K562 (cell line): ENCODE measurements around the gene KIF14. TPM values are rescaled to one million over a fixed set of nuclear protein-coding genes. Genes with fewer than 3 reads are reported as not detected.

Source experiments
- AFF1 ChIP-seq, 2 experiments: fragments of 450-650 bp; IDR thresholded peaks; 2 replicates each; pipeline ENCODE4 v1.6.1; 2018; ENCODE audit warnings: mild to moderate bottlenecking in 2 of 2, low read depth in 1 of 2; ENCODE audit not compliant: partially characterized antibody in 2 of 2
- CCNT2 ChIP-seq: IDR thresholded peaks from 2 replicates; pipeline ENCODE4 v1.6.1; 2011; ENCODE audit warnings: borderline replicate concordance, low read depth, mild to moderate bottlenecking, moderate library complexity, mixed read lengths, low read length; ENCODE audit not compliant: insufficient read length; ENCODE audit errors: extremely low read depth
- E2F3 ChIP-seq: fragments of 250-450 bp; sonication (Bioruptor Pico); IDR thresholded peaks from 2 replicates; pipeline ENCODE4 v1.4.0; 2020; ENCODE audit warnings: mild to moderate bottlenecking
- E4F1 ChIP-seq: fragments of 250-450 bp; sonication (Bioruptor Pico); IDR thresholded peaks from 2 replicates; pipeline ENCODE4 v1.5.0; 2021; ENCODE audit warnings: mild to moderate bottlenecking, borderline replicate concordance
- GTF2B ChIP-seq: IDR thresholded peaks from 2 replicates; pipeline ENCODE4 v1.6.1; 2011; ENCODE audit not compliant: insufficient read length; ENCODE audit errors: extremely low read depth
- HNRNPL ChIP-seq: fragments of 200-400 bp; formaldehyde crosslinking; IDR thresholded peaks from 2 replicates; pipeline ENCODE4 v1.6.1; 2017; ENCODE audit warnings: low read depth, mild to moderate bottlenecking, low read length
- NCOA4 ChIP-seq: fragments of 450-650 bp; IDR thresholded peaks from 2 replicates; pipeline ENCODE4 v1.6.1; 2018; ENCODE audit warnings: mild to moderate bottlenecking; ENCODE audit not compliant: partially characterized antibody
- POLR3G ChIP-seq: IDR thresholded peaks from 2 replicates; pipeline ENCODE4 v1.6.1; 2011; ENCODE audit not compliant: insufficient read length, insufficient replicate concordance; ENCODE audit errors: extremely low read depth
- SIN3B ChIP-seq: fragments of 450-650 bp; IDR thresholded peaks from 2 replicates; pipeline ENCODE4 v1.6.1; 2017; ENCODE audit warnings: low read depth, mild to moderate bottlenecking, moderate library complexity
- SREBF1 ChIP-seq: fragments of 150-350 bp; IDR thresholded peaks from 2 replicates; pipeline ENCODE4 v1.6.1; 2014; ENCODE audit warnings: antibody characterized with exemption, low read depth, low read length, borderline replicate concordance
- STAT6 ChIP-seq: sonication (generic); formaldehyde crosslinking; IDR thresholded peaks from 2 replicates; pipeline ENCODE4 v1.8.1; 2023; ENCODE audit warnings: mild to moderate bottlenecking, missing genetic modification reagents
- TAF15 ChIP-seq: fragments of 200-400 bp; formaldehyde crosslinking; IDR thresholded peaks from 2 replicates; pipeline ENCODE4 v1.6.1; 2017; ENCODE audit warnings: mild to moderate bottlenecking, low read depth, low read length, moderate library complexity
- TGIF2 ChIP-seq: sonication (generic); formaldehyde crosslinking; IDR thresholded peaks from 2 replicates; pipeline ENCODE4 v1.8.1; 2022; ENCODE audit warnings: mild to moderate bottlenecking, missing genetic modification reagents, moderate library complexity
- ZNF12 ChIP-seq: sonication (generic); formaldehyde crosslinking; IDR thresholded peaks from 2 replicates; pipeline ENCODE4 v1.4.0; 2020; ENCODE audit warnings: mild to moderate bottlenecking, missing genetic modification reagents
- ZNF263 ChIP-seq: sonication (generic); formaldehyde crosslinking; IDR thresholded peaks from 2 replicates; pipeline ENCODE4 v1.8.0; 2022; ENCODE audit warnings: mild to moderate bottlenecking, missing genetic modification reagents, borderline replicate concordance
- ZNF445 ChIP-seq: fragments of 250-450 bp; sonication (Bioruptor Pico); IDR thresholded peaks from 2 replicates; pipeline ENCODE4 v1.4.0; 2020; ENCODE audit warnings: low read depth, mild to moderate bottlenecking, moderate library complexity
- ZNF707 ChIP-seq: fragments of 250-450 bp; sonication (Bioruptor Pico); conservative IDR thresholded peaks from 2 replicates; pipeline ENCODE4 v1.8.0; 2022; ENCODE audit warnings: inconsistent platforms, mild to moderate bottlenecking, moderate library complexity
- ZNF764 ChIP-seq: fragments of 250-450 bp; sonication (Bioruptor Pico); IDR thresholded peaks from 2 replicates; pipeline ENCODE4 v1.4.0; 2020; ENCODE audit warnings: low read depth, mild to moderate bottlenecking, moderate library complexity
- polyA plus RNA-seq, 8 experiments: library from polyadenylated mRNA; depleted of rRNA in 4 of 8; stranded (reverse) in 5 of 8; unstranded in 3 of 8; fragments of >200 nt; fragmentation: Nextera tagmentation in 2 of 8; fragmentation: Illumina TruSeq in 1 of 8; extraction: Ambion mirVana in 2 of 8; extraction: Trizol in 1 of 8; gene quantifications; 2 replicates each; pipeline versions ENCODE4 v1.2.1 to v1.2.3, GENCODE V29; 2011 to 2014; ENCODE audit warnings: inconsistent platforms in 1 of 8, missing spikeins in 1 of 8
- total RNA-seq, 7 experiments: library from RNA; depleted of rRNA in 6 of 7; stranded (reverse); fragments of >200 nt in 6 of 7; fragmentation: Illumina TruSeq in 2 of 7; extraction: Trizol in 2 of 7; gene quantifications; 2 replicates each; pipeline versions ENCODE4 v1.2.1 to v1.2.3, GENCODE V29; 2011 to 2021; ENCODE audit warnings: low replicate concordance in 1 of 7

The KIF14 gene
- total and polyA plus RNA-seq, 9 of the 15 experiments (the other 6 are each of a cell fraction or from before 2014, with no cell fraction given) = 11.5 to 47.4 (median 29.0) TPM

- no peak for TF ChIP-seq E4F1 (CRISPR knock-in tag)
- TF ChIP-seq CCNT2 = no peak
- TF ChIP-seq POLR3G = no peak
- TF ChIP-seq ZNF764 (CRISPR knock-in tag) = no peak
- peak; percentile 82 for TF ChIP-seq GTF2B
- TF ChIP-seq STAT6 (CRISPR knock-in tag) = no peak
- TF ChIP-seq E2F3 (CRISPR knock-in tag) = no peak
- TF ChIP-seq ZNF707 = no peak
- no peak for TF ChIP-seq TAF15
- TF ChIP-seq NCOA4 = no peak
- no peak for TF ChIP-seq SIN3B
- peak in 1 of 2 experiments; percentile 41 for TF ChIP-seq AFF1 (IDR thresholded peaks at IDR 0.05; ENCODE audit: low read depth in 1 of 2, partially characterized antibody in 2 of 2)
- no peak for TF ChIP-seq HNRNPL
- TF ChIP-seq SREBF1 = no peak
- no peak for TF ChIP-seq ZNF445
- no peak for TF ChIP-seq ZNF12
- no peak for TF ChIP-seq ZNF263
- no peak for TF ChIP-seq TGIF2 (CRISPR knock-in tag)
Observed at GRCh38 chr1:200640963-200641401, 20.4 kb upstream of the KIF14 start (continued).
